Stimulated activated CD4-positive, alpha-beta T cell treated with anti-CD3 and anti-CD28 coated beads, Interleukin-12 subunit alpha, Interleukin-12 subunit beta, amount 100 ng/mL, for 48 hours (primary cell): ENCODE data around the gene PRADC1.

Source experiments
- DNase-seq, 3 donors: peaks; one replicate each; pipeline ENCODE4 v3.0.0-alpha.2; 2020; ENCODE audit warnings: low read depth in 2 of 3, low spot score in 1 of 3

The PRADC1 gene

DNA sequence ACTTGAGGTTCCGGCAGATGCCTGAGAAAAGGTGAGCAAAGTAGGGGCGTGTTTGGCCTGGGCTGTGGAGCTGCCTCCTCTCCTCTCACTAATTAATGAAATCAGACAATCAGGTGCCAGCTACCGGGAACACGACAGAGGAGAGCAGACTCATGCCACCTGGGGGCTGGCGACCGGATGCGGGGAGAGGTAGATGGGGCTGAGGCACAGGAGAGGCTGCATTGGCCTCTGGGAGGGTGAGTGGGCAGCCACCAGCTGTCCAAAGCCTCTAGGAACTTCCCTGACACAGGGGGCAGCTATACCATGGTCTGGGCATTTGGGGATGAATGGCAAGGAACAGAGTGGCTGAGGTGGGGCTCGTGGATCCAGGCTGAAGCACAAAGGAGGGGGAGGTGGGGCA is 26.2 kb upstream of the PRADC1 start:
- DNase-seq: no peak

DNA sequence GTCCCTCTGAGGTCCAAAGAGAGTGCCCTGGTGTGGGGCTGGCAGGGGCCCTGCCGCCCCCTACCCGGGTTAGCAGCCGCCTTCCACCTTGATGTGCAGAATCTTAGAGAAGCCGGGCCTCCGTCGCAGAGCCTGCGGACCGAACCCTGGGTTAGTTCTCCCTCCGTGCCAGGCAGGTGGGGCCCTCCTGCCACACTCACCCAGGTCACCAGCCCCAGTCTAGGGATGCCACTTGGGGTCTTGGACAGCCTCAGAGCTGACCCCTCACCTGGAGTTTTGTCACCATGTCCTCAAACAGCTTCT is 25.8 kb upstream of the PRADC1 start:
- no peak for DNase-seq

DNA sequence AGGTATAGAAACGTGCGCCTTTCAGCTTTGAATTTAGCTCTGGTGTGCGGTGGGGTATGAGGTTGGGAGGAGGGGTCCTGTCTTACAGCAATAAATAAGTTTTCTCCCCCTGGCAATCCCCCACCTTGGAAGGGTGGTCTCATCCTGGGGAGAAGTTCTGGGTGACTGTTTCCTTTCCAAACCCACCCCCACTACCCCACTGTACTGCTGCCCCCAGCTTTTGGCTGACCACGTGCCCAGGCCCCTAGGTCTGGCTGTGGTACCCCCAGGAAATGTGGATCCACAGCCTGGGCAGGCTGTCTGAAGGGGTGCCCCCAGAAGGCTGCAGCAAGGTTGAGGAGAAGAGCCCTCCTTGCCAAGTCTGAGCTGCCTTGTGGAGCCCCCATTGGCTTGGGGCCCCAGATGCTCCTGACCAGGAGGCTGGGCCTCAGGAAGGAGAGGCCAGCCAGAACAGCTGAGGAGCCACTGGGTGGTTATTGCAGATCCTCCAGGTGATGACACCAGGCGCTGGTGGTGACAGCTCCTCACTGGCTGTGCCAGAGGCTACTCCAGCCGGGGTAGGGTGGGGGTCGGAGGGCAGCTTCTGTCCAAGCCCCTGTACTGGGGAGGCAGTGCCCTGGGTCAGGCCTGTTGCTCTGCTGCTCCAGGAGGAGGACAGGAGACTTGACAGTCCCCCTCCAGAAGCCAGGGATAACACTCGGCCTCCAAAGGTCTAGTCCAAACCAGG is 25.3 kb upstream of the PRADC1 start:
- DNase-seq: no peak

DNA sequence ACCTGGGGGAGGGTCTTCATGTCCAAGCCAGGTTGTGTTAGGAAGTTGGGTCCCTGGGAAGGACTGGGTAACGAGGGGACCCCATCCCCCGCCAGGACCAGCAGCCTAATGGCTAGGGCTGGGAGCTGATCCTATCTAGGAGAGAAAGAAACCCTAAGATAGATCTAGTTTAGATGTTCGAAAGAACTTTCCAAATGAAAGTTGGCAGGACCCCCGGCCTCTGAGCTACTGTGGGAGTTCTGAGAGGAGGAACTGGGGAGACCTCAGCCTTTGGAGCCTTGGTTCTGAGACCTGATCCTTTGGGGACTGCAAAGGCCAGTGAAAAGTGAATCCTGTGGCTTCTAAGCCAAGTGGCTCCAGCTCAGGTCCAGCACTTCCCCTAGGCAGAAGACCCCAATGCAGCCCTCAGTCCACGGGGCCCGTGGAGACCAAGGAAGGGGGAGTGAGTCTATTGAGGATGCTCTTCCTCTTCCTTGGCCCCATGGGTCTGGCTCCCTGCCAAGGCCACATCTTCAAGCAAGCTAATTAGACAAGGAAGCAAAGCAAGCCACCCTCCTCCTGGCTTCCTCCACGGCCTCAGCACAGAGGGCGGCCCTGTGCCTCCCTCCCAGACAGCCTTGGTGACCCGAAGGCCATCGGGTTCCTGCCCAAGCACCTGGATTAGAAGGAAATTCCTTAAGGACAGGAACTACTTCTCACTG is 24.5 kb upstream of the PRADC1 start:
- DNase-seq: no peak

DNA sequence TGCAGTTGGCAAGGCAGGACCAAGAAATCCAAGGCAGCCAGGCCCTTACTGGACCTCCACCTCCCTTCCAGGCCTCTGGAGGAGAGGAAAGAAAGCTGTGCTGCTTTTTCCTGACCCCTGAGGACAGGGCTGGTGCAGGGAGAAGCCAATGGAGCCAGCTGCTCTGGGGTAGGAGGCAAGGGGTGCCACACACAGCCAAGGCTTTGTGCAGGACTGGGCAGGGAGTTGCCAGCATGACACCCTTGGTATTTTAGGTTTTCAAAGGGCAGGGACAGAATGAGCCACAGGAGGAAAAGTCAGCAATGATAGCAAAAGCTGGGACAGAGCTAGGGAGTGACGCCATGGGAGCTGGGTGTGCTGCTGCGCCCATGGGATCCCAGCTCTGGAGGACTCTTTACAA is 24.0 kb upstream of the PRADC1 start:
- DNase-seq: no peak

DNA sequence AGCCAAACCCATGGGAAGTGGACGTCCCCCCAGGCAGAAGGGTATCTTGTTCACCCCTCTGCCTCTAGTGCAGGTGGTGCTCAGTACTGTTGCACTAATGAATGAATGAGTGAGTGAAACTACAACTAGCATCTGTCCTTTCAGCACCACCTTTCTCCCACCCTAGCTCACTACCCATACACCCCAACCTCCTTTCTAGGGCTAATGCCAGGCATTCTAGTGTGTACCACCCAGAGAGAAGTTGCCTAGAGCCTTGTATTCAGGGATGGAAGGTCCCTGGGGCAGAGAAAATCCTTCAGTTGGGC is 23.5 kb upstream of the PRADC1 start:
- DNase-seq: no peak

DNA sequence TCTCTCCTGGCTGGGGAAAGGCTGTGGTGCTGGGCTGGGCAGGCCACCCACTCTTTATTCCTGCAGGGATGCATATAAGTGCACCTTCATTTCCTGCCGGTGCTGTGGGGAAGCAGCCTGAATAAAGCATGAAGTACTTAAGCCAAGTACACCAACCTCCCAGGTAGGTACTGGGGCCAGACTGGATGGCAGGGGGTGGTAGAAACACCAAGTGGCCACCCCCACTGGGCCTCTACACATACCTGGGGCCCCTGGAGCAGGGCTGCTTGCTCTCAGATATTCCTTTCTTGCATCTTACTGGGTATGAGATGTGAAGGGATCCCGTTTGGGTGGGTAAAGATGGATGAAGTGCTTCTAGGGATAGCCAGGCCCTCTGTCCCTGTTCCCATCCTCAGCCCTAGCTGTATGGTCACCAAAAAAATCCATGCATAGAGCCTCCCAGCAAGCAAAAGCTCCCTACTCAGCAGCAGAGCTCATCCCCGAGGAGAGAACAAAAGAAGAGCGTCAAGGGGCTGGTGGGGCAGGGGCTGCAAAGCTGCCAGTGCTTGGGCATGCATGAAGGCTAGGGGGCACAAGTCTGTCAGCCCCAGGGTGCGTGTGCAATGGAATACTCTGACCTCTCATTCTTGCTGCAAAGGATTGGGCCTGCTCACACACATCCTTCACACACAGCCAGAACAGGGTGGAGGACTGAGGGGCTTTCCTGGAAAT is 23.0 kb upstream of the PRADC1 start:
- no peak for DNase-seq

DNA sequence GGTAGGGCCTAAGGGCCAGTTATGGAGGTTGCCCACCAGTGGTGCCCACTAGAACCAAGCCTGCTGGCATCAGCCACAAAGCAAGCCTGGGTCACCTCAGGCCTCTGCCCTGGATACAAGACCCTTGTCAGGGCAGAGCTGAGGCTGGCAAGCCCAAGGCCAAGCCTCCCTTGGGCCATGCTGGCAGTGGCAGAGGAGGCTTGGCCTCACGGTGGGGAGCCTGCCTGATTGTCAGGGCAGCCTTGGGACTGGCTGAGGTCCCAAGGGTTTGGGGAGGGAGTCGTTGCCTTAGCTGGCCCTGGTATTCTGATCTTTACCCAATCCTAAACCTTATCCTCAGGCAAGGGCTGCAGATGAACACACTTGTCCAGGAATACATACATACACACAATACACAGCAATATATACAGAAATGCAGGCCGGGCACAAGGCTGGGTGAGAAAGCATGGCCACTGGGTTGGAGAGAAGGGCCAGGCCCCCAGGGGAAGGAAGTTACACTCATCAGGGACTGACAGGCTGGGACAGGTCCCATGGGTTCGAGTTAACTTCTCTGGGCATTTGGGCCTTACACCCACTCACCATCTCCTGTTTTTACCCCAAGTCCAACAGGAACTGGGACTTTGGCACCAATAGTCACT is 22.1 kb upstream of the PRADC1 start:
- DNase-seq: no peak

DNA sequence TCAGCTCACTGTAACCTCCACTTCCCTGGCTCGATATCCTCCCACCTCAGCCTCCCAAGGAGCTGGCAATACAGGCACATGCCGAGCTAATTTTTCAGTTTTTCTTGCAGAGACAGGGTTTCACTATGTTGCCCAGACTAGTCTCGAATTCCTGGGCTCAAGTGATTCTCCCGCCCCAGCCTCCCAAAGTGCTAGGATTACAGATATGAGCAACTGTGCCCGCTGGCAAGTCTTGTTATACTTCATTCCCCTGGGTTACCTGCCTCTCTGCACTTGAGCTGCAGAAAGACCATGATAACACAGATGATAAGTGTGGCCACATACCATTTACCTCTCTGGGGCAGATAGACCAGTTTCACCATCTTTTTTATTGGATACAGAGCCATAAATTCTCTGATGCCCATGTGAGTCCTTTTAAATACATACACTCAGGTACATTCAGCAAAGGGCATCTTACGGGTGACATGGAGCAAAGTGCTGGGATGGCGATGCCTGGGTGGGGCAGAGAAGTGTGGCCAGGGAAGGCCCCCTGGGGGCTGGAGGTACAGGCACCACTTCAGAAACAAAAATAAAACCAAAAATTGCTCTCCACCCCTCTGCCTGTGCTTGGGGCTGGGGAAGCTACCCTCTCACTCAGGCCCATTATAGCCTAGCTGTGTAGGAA is 21.4 kb upstream of the PRADC1 start:
- DNase-seq: no peak

DNA sequence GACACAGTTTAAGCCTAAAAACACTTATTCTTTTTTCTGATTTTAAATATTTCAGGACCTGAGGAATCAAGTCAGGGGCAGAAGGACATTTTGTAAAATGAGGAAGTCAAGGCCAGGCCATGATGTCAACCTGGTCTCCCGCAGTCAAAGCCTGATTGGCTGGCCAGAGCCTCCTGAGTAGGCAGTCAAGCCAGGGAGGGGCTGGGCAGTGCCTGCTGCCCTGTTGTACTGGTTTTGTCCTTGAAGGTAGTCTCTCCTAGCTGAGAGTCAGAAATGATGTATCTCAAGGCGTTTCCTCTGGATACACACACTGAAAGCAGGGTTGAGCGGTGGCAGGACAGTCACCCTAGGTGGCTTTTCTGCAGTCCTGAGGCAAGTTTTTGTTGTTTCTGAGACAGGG is 20.9 kb upstream of the PRADC1 start:
- no peak for DNase-seq

DNA sequence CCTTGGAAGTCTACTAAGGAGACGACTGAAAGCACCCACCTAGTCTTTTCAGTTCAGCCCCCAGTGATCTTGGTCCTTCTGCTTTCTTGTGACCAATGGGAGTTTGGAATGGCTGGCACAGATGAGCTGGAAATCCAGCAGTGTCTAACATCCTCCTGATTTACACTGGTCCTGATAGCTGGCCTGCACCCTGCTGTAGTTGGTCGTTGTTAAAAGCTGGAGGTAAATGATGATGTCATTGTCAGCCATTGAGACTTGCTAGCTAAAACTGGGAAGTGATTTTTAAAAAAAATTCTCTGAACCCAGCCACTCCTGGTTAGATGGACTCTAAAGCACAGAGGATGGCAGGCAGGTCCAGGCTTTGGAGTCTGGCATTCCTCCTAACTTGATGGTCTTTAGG is 20.4 kb upstream of the PRADC1 start:
- DNase-seq: no peak

DNA sequence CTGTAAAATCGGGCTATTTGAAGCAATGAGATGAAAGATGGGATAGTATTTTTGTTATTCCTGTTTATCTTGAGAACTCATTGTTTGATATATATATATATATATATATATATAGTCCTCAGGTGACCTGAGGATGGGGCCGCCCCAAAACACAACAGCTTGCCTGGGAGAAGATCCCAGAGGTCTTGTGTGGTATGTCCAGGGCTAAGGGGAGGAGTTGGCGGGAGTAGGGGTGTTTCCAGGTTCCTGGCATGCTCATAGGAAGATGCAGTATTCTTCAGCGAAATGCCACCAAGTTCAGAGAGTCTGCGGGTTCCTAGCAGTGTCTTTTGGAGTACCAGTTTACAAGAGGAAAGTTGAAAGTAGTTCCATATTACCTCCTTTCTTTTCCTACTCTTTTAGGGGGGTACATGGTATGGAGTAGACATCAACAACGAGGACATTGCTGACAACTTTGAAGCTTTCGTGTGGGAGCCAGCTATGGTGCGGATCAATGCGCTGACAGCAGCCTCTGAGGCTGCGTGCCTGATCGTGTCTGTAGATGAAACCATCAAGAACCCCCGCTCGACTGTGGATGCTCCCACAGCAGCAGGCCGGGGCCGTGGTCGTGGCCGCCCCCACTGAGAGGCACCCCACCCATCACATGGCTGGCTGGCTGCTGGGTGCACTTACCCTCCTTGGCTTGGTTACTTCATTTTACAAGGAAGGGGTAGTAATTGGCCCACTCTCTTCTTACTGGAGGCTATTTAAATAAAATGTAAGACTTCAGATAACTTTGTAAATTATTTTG is 19.4 kb upstream of the PRADC1 start:
- no peak for DNase-seq

DNA sequence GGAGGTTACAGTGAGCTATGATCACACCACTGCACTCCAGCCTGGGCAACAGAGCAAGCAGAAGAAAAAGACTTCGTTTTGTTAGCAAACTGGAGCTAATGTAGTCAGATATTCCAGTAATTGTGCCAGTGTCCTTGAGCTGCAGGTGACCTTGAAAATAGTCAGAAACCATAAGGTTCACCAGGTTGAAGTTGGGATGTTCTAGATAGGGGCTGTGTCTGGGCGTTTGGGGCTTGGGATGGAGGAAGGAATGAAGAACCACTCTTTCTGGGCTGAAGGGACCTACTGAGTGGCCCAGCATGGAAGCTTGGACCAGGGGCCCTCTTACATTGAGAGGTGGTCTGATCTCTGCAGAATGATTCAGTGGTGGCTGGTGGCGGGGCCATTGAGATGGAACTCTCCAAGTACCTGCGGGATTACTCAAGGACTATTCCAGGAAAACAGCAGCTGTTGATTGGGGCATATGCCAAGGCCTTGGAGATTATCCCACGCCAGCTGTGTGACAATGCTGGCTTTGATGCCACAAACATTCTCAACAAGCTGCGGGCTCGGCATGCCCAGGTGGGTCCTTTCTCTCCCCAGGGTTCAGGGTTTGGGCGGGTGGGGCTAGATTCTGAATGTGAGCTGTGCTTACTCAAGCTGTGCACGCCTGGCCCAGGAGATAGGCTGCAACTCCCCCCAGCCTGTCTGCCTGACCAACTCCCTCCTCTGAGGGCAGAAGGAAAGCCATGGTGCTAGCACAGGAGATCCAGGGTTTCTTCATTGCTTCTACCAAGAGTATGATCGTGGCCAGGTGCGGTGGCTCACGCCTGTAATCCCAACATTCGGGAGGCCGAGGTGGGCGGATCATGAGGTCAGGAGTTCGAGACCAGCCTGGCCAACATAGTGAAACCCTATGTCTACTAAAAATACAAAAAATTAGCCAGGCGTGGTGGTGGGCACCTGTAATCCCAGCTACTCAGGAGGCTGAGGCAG is 18.1 kb upstream of the PRADC1 start:
- DNase-seq: no peak

DNA sequence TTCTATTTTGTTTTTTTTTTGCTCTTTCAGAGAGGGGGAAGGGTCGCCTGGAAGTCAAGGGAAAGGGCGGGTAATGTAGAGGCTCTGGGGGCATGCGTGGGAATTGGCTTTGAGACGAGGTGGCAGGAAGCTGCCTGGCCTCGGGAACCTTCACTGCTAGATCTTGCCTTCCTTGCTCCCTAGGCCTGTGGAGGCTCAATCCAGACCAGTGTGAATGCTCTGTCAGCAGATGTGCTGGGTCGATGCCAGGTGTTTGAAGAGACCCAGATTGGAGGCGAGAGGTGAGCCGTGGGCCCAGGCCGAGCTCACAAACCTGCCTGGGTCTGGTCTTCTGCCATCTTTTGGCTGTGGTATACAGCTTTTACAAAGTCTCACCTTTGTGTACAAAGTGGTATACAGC is 16.6 kb upstream of the PRADC1 start:
- no peak for DNase-seq

DNA sequence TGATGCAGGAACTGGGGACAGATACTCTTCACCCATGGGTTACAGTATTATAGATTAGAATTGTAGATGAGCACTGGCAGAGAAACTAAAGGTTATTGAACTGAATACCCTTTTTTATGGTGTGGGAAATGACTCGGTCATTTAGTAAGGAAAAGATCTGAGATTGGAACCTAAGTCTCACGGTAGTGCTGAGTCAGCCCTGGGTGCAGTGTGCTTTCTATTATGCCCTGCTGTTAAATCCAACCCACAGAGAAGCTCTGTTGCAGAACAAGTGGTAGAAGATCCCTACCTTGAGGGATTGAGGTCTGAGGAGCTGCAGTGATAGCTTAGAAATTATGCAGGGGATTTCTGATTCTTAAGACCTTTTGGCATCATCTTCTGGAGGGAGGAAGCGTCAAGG is 13.8 kb upstream of the PRADC1 start:
- DNase-seq: no peak

DNA sequence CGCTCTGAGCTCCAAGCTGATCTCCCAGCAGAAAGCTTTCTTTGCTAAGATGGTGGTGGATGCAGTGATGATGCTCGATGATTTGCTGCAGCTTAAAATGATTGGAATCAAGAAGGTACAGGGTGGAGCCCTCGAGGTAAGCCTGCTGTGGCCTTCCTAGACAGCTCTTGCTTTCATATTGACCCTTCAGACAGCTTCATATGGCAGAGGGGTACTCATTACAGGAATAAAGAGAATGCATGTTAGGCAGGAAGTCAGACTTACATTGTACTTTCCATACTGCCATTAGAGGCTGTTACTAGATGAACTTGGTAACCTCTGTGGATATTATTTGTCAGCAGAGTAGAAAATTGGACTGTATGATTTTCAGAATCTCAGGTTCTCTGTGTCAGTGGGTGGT is 11.5 kb upstream of the PRADC1 start:
- DNase-seq: no peak

DNA sequence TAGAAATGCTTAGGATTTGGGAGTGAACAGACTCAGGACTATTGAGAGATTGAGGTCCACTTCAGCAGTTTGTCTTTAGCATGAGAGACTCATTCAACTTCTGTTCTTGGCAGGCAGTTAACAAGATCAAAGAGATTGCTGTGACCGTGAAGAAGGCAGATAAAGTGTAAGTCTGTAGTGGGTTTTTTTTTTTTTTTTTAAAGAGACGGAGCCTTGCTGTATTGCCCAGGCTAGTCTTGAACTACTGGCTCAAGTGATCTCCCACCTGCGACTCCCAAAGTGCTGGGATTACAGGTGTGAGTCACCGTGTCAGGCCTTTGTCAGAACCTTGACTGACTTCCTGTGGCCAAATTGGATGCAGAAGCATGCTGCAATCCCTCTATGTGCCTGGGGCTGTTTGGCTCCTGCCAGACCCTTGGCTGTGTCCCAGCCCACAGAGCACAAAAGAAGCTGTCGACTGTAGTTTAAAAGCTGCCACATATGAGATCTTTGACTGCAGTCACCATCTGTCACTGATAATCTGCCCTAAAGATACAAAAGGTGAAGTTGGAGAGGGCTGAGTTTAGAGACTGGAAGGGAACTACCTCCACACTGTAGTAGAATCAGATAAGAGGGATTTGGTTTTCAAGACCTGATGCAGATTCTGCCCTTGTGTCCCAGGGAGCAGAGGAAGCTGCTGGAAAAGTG is 11.0 kb upstream of the PRADC1 start:
- DNase-seq: no peak

DNA sequence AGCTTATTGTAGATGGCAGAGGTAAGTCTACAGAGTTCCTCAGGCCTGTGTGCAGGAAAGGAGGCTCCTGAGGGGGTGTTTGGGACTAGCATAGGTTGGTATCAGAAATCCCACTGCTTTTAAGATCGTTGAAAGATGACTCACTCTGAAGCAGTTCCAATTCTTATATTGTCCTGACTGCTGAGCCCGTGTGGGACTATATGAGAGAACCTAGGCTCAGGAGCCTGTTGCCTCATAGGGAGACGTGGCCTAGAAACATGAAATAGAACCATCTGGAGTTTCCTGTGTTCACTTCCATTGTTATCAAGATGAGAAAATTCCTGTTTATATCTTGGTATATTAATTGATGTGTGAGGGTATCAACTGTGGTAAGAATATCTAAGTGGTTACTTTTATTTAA is 6.7 kb upstream of the PRADC1 start:
- DNase-seq: no peak

DNA sequence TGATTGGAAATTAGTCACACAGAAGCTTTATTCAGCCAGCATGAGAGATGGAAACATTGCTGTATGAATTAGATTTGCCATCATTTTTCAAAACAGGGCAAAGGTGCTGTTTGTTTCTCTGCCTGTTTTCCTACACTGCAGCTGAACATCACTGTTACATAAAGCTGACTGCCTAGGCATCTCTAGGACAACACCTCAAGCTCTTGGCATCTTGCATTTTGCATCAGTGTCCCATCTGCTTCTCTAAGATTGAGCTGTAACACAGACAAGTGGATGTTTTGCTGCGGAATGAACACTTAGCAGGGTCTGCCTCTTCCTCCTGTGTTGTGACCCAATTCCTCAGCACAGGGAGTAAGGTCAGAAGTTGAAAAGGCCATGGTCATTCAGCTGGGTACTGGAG is 5.9 kb upstream of the PRADC1 start:
- DNase-seq: no peak
